PFSK-1 (cell line): ENCODE measurements around the gene CHCHD10.

Source experiments
- FOXP2 ChIP-seq: optimal IDR thresholded peaks from 2 replicates; pipeline ENCODE3; 2011; ENCODE audit warnings: borderline replicate concordance, control low read depth, inconsistent platforms; ENCODE audit not compliant: insufficient read depth; ENCODE audit errors: extremely low read length, extremely low read depth
- POLR2AphosphoS5 ChIP-seq: IDR thresholded peaks from 2 replicates; pipeline ENCODE4 v1.6.1; 2012; ENCODE audit warnings: low read depth, mild to moderate bottlenecking, control low read depth, low read length, moderate library complexity
- REST ChIP-seq, 2 experiments: IDR thresholded peaks; 2 replicates each; pipeline versions ENCODE4 v1.6.1 to v1.8.0; 2011 to 2012; ENCODE audit warnings: low read depth in 2 of 2, low read length in 2 of 2, control low read depth in 1 of 2, inconsistent platforms in 1 of 2, mild to moderate bottlenecking in 1 of 2, moderate library complexity in 1 of 2; ENCODE audit not compliant: insufficient read depth in 1 of 2
- SIN3A ChIP-seq: IDR thresholded peaks from 2 replicates; pipeline ENCODE4 v1.6.1; 2012; ENCODE audit warnings: mild to moderate bottlenecking, low read length, moderate library complexity, borderline replicate concordance; ENCODE audit not compliant: insufficient read depth
- TAF1 ChIP-seq: IDR thresholded peaks from 2 replicates; pipeline ENCODE4 v1.6.1; 2012; ENCODE audit warnings: low read length, control low read depth, borderline replicate concordance; ENCODE audit not compliant: insufficient read depth

Gene CHCHD10

GRCh38 chr22:23753385-23753784, 14.4 kb downstream of the CHCHD10 start:
- no peak for TF ChIP-seq REST (IDR thresholded peaks at IDR 0.05; ENCODE audit: insufficient read depth in 1 of 2, low read depth in 2 of 2, low read length in 2 of 2)
- no peak for TF ChIP-seq SIN3A
- no peak for TF ChIP-seq FOXP2
- TF ChIP-seq TAF1, result no peak
- no peak for TF ChIP-seq POLR2AphosphoS5

- TF ChIP-seq REST (IDR thresholded peaks at IDR 0.05; ENCODE audit: insufficient read depth in 1 of 2, low read depth in 2 of 2, low read length in 2 of 2) (no peak), SIN3A (no peak)
These were observed 15.0 kb downstream of the CHCHD10 start for GRCh38 chr22:23752750-23753149.

DNA sequence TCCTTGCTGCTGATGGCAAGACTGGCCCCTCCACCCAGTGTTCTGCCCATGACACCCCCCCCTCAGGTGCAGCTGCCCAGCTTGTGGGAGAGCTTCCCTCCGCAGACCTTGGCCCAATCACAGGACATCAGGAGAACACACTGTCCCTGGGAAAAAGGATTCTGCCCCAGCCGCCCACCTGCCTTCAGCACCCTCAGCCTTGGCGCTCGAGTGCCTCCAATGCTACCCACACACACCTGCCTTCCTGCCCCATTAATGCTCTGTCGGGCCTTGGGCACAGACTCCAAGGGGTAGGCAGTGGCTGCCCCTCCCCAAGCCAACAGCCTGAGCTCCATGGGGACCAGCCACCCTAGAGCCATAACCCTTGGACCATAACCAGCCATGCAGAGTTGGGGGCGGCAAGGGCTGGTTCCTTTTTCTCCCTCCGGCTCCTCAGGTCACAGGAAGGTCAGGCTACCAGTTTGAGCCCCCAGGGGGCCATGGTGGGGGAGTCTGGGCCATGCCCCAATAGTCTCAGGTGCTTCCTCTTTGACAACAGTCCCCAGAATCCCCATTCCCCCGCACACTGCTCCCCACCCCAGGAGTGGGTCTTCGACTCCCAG, 15.6 kb downstream of the CHCHD10 start:
- TF ChIP-seq FOXP2 (no peak), SIN3A (no peak), REST (IDR thresholded peaks at IDR 0.05; ENCODE audit: insufficient read depth in 1 of 2, low read depth in 2 of 2, low read length in 2 of 2) (no peak), TAF1 (no peak), POLR2AphosphoS5 (no peak)

- TF ChIP-seq SIN3A (no peak), FOXP2 (no peak), TAF1 (no peak), REST (IDR thresholded peaks at IDR 0.05; ENCODE audit: insufficient read depth in 1 of 2, low read depth in 2 of 2, low read length in 2 of 2) (no peak), POLR2AphosphoS5 (no peak)
These were observed 16.3 kb downstream of the CHCHD10 start for GRCh38 chr22:23751441-23751996.
